Esophagus squamous epithelium (tissue), 5 donors: ENCODE measurements around the gene C3orf18. TPM values are rescaled to one million over a fixed set of nuclear protein-coding genes. Genes with fewer than 3 reads are reported as not detected.
"Not testable (repeated sequence)": the region's sequence is repeated elsewhere in the genome, so short reads cannot be mapped to it uniquely, and the experiment has no call there.

Source experiments
- DNase-seq: peaks from one replicate; lab custom pipeline; 2025; lab: John Stamatoyannopoulos, UW
- H3K27ac ChIP-seq, 4 donors: fragments of 200-600 bp; sonication (generic); one replicate each; pipeline ENCODE4 v1.5.1; 2016 to 2019; ENCODE audit warnings: mild to moderate bottlenecking in 1 of 4
- H3K27me3 ChIP-seq, 4 donors: fragments of 200-600 bp; sonication (generic); 1 replicate in 3 of 4; 2 replicates in 1 of 4; pipeline versions ENCODE4 v1.5.1 to v1.6.0; 2017 to 2021; ENCODE audit warnings: antibody characterized with exemption in 1 of 4
- H3K36me3 ChIP-seq, 3 donors: fragments of 200-600 bp; sonication (generic); one replicate each; pipeline ENCODE4 v1.5.1; 2016 to 2019
- H3K4me1 ChIP-seq, 3 donors: fragments of 200-600 bp; sonication (generic); one replicate each; pipeline ENCODE4 v1.5.1; 2017 to 2019
- H3K4me3 ChIP-seq, 4 donors: fragments of 200-600 bp; sonication (generic); 1 replicate in 3 of 4; 2 replicates in 1 of 4; pipeline ENCODE4 v1.5.1; 2016 to 2019; ENCODE audit warnings: mild to moderate bottlenecking in 2 of 4, moderate library complexity in 1 of 4
- H3K9me3 ChIP-seq, 3 donors: fragments of 200-600 bp; sonication (generic); one replicate each; pipeline ENCODE4 v1.5.1; 2016 to 2019
- POLR2A ChIP-seq, 4 donors: fragments of 450-650 bp; IDR thresholded peaks; one replicate each; pipeline ENCODE4 v1.6.1; 2017; ENCODE audit warnings: antibody characterized with exemption in 4 of 4, mild to moderate bottlenecking in 4 of 4, moderate library complexity in 3 of 4
- WGBS, 2 donors: methylation state at CpG; one replicate each; pipeline ENCODE4 v1.1.5; 2018; 5-methylcytosine and 5-hydroxymethylcytosine counted together
- intact Hi-C: fragments of 100-400 bp; cut with DNase I; formaldehyde crosslinking; loops from one replicate; pipeline ENCODE4 v1.15.0; 2022
- total RNA-seq, 4 donors: library from RNA; depleted of rRNA; stranded (reverse); fragments of >200 nt; gene quantifications; one replicate each; pipeline ENCODE4 v1.1.0, GENCODE V29; 2016
- TF ChIP-seq, protein P1 (sequence below), 6 experiments: fragments of 450-650 bp in 4 of 6; fragments of 200-600 bp in 2 of 6; sonication (generic) in 2 of 6; IDR thresholded peaks; one replicate each; pipeline ENCODE4 v1.5.1; 2016 to 2019; ENCODE audit warnings: antibody characterized with exemption in 6 of 6, mild to moderate bottlenecking in 4 of 6, moderate library complexity in 4 of 6
- donor health status: DM: yes; HTN: yes; CAD: no.

C3orf18 gene
- total RNA-seq, 4 donors from 2014 or later, result 0.15 to 3.2 (median 1.2) TPM

DNA sequence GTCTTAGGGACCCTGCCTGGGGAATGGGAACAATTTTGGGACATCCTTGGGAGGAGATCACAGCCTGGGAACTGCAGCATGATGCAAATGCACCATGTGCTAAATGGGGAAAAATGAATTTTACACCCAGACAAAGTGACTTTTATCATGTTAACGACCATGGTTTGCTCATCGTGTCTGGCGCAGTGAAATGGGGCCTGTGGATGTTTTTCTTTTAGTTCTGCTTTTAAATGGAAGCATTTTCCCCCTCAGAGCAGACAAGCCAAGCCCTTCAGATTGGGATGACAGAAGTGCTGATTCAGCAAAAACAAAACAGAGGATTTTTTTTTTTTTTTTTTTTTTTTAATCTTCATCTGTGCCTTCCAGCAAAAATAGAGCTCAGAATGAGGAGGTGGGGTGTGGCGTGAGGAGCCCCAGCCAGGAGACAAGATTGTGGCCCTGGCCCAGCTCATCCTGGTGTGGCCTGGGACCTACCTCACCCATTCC, 49.8 kb downstream of the C3orf18 start:
- no peak for DNase-seq
- peaks cover 0 to 15% (median 0%) of the 10 kb centered on the region in 4 donors for H3K27me3 ChIP-seq
- intact Hi-C loops, result no loop called here
- H3K4me3 ChIP-seq, result no peak overlapping the region
- WGBS, 2 donors, result 84 to 92% methylated on average over 3 of the region's 4 CpGs
- TF ChIP-seq POLR2A (IDR thresholded peaks at IDR 0.05), result no peak
- TF ChIP-seq, protein P1, sequence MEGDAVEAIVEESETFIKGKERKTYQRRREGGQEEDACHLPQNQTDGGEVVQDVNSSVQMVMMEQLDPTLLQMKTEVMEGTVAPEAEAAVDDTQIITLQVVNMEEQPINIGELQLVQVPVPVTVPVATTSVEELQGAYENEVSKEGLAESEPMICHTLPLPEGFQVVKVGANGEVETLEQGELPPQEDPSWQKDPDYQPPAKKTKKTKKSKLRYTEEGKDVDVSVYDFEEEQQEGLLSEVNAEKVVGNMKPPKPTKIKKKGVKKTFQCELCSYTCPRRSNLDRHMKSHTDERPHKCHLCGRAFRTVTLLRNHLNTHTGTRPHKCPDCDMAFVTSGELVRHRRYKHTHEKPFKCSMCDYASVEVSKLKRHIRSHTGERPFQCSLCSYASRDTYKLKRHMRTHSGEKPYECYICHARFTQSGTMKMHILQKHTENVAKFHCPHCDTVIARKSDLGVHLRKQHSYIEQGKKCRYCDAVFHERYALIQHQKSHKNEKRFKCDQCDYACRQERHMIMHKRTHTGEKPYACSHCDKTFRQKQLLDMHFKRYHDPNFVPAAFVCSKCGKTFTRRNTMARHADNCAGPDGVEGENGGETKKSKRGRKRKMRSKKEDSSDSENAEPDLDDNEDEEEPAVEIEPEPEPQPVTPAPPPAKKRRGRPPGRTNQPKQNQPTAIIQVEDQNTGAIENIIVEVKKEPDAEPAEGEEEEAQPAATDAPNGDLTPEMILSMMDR (IDR thresholded peaks at IDR 0.05), result no peak
- no peaks in the 10 kb centered on the region for H3K36me3 ChIP-seq
- peaks cover 6 to 15% (median 7%) of the 10 kb centered on the region in 3 donors for H3K4me1 ChIP-seq
- no peaks in the 10 kb centered on the region for H3K9me3 ChIP-seq
- H3K27ac ChIP-seq, result no peak overlapping the region

DNA sequence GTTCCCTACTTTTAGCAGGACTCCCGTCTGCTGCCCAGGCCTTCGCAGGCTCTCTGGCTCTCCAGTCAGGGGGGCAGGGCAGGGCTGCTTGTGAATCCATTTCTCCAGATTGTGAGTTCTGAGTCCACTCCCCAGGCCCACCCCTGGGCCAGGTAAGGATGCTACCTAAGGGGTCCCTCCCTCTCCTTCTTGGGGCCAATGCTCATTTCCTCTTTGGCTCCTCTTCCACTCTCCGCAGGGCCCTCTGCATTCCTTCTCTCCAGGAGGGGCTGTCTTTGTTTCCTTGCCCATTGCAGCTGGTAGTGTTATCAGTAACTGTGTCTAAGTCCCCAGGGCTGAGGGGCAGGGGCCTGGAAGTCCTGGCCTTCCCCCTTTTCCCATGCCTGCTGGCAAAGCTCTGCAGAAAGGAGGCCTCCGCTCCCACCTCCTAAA, 51.1 kb downstream of the C3orf18 start:
- Histone ChIP-seq H3K27ac (peak overlapping the region in 3 of 4 donors; percentile 19 to 50 (median 50)), H3K9me3 (no peaks in the 10 kb centered on the region), H3K36me3 (no peaks in the 10 kb centered on the region), H3K4me1 (peaks cover 6 to 15% (median 7%) of the 10 kb centered on the region in 3 donors), H3K27me3 (peaks cover 0 to 15% (median 0%) of the 10 kb centered on the region in 4 donors), H3K4me3 (peak overlapping the region in 1 of 4 donors; percentile 35)
- intact Hi-C loops, result no loop called here
- DNase-seq, result no peak
- no peak for TF ChIP-seq POLR2A (IDR thresholded peaks at IDR 0.05)
- TF ChIP-seq, protein P1 (IDR thresholded peaks at IDR 0.05), result no peak
- WGBS, 2 donors, result 76 to 78% methylated on average over 3 of the region's 4 CpGs

DNA sequence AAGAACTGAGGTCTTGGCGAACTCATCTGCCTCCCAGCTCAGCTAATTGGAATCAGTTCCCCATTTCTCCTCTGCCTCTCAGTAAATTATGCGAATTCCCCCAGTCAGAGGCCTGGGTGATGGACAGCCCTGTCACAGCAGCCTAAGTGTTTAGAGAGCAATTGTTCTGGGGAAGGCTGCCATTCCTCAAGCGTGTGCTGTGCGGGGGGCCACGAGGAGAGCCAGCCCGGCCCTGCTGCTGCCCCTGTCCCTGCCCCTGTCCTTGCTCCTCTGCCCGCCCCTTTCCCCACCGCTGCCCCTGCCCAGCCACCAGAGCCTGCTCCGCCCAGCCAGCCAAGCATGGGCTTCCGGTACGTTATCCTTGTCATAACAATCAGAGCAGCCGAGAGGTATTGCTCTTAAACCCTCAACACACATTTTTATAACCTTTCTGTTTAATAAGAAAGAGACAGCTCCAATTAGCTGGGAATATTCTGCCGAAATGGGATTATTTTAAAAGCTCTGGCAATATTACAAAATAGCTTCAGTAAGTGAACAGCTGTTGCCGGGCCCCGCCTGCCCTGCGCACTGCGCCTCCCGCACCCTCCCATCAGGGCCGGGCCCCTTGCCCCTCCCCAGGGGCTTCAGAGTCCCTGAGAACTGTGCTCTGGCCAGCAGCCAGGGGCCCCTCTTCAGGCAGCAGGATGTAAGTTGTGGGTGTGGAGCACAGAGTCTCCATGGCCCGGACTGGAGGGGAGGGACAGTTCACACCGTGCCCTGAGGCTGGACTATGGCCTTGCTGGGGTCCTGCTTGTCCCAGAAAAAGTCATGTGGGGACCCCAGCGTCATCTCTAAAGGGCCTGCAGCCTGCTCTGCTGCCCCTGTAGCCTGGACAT, 51.7 kb downstream of the C3orf18 start:
- Histone ChIP-seq H3K4me1 (peaks cover 6 to 15% (median 7%) of the 10 kb centered on the region in 3 donors), H3K9me3 (no peaks in the 10 kb centered on the region), H3K4me3 (peak overlapping the region in 2 of 4 donors; percentile 15 to 35), H3K27ac (peak overlapping the region in 3 of 4 donors; percentile 19 to 50 (median 50)), H3K36me3 (no peaks in the 10 kb centered on the region), H3K27me3 (peaks cover 0 to 15% (median 0%) of the 10 kb centered on the region in 4 donors)
- no peak for TF ChIP-seq POLR2A (IDR thresholded peaks at IDR 0.05)
- TF ChIP-seq, protein P1 (IDR thresholded peaks at IDR 0.05), result no peak
- intact Hi-C loops, result no loop called here
- 25 to 44% methylated on average over 13 to 16 of the region's 22 CpGs for WGBS, 2 donors
- no peak for DNase-seq

DNA sequence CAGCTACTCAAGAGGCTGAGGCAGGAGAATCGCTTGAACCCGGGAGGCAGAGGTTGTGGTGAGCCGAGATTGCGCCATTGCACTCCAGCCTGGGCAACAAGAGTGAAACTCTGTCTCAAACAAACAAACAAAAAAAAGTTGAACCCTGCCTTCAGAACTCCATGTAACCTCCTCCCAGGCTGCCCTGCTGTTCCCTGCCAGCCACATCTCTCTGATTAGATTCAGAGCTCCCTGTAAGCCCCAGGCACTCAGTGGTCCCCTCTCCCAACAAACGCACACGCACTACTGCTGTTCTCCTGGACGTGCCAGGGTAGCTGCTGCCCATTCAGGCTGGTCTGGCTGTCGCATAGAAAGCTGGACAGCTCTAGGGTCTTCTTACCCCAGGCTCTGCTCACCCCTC, 54.6 kb downstream of the C3orf18 start:
- intact Hi-C loops, H3K9me3 ChIP-seq, H3K27ac ChIP-seq, DNase-seq, H3K36me3 ChIP-seq, H3K4me3 ChIP-seq, H3K27me3 ChIP-seq: not testable (repeated sequence)
- H3K4me1 ChIP-seq, result peaks cover 6 to 15% (median 7%) of the 10 kb centered on the region in 3 donors
- 86 to 95% methylated on average over 3 to 7 of the region's 8 CpGs for WGBS, 2 donors

DNA sequence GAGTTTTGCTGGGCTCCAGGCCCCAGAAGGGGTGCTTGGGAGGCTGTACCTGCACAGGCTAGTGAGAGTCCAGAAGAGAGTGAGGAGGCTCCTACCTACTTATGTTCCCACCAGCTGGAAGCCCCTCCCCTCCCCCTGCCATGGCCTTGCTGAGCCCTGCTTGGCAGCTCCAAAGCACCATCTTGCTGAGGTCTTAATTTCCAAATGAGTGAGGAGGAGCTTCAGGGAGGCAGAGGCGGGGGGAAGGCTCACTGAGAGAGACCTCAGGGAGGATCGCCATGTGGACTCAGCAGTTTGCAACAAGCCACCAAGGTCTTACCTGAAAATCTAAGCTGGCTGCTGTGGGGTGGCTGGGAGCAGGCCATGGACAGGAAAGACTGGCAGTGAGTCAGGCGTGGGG, 55.4 kb downstream of the C3orf18 start:
- H3K9me3 ChIP-seq, result no peaks in the 10 kb centered on the region
- WGBS, 2 donors, result 63 to 82% methylated on average over 1 to 3 of the region's 3 CpGs
- DNase-seq, result no peak
- intact Hi-C loops, result no loop called here
- no peak for TF ChIP-seq POLR2A (IDR thresholded peaks at IDR 0.05)
- TF ChIP-seq, protein P1 (IDR thresholded peaks at IDR 0.05), result no peak
- H3K4me1 ChIP-seq, result peaks cover 6 to 15% (median 7%) of the 10 kb centered on the region in 3 donors
- H3K27ac ChIP-seq, result no peak overlapping the region
- no peak overlapping the region for H3K4me3 ChIP-seq
- no peaks in the 10 kb centered on the region for H3K27me3 ChIP-seq
- H3K36me3 ChIP-seq, result no peaks in the 10 kb centered on the region
